Umbilical cord (tissue), 2 donors: ENCODE measurements around the gene CENPX. TPM values are rescaled to one million over a fixed set of nuclear protein-coding genes. Genes with fewer than 3 reads are reported as not detected.
A peak's percentile ranks its signal among the peaks of the same experiment; 100 is the strongest.

Source experiments
- DNase-seq: peaks from one replicate; pipeline ENCODE4 v3.0.0-alpha.2; 2015; ENCODE audit warnings: low spot score
- total RNA-seq: library from RNA; depleted of rRNA; stranded (reverse); fragments of >200 nt; gene quantifications from one replicate; pipeline ENCODE4 v1.2.3, GENCODE V29; 2014; ENCODE audit warnings: low replicate concordance; ENCODE audit not compliant: insufficient read depth

The CENPX gene
- total RNA-seq, 1 donor from 2014 or later, result 1.2 TPM

DNA sequence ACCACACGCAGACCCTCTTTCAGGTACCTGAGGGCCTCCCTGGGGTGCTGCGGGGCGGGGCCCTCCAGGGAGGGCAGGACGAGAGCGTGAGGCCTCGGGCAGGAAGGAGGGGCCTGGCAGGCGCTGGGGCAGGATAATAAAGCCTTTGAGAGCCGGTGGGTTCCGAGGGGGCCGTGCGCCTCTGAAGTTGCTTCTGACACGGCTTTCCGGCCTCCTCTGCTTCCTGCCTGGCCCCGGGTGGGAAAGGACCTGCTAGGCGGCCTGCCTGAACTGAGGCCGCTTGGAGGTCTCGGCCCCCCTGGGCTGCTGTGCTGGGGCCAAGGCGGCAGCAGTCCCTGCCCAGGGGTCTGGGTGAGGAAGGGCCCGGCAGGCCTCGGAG, 10.4 kb downstream of the CENPX start:
- no peak for DNase-seq

DNA sequence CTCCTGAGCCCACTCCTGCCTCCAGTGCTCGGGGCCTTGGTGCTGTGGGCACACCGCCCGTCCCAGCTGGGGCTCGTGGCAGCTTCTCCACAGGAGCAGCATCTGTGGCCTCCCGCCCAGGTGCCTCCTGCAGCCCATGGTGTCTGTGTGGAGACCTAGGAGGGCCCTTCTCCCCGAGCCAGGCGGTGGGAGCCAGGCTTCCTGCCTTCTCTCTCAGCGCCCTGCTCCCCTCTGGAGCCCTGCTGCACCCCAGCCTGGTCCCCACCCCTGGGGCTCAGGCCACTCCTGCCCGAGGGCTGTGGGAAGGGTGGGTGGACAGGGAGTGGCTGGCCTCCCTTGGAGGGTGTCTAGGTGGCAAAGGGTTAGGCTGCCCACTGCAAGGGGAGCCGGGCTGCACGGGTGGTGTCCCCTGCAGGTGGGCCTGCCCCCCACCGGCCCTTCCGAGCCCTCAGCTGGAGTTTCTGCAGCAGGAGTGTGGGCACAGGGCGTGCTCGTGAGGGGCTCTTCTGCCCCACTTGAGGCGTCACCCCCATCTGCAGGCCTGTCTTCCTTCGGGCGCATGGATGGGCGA, 11.0 kb downstream of the CENPX start:
- DNase-seq, result no peak

DNA sequence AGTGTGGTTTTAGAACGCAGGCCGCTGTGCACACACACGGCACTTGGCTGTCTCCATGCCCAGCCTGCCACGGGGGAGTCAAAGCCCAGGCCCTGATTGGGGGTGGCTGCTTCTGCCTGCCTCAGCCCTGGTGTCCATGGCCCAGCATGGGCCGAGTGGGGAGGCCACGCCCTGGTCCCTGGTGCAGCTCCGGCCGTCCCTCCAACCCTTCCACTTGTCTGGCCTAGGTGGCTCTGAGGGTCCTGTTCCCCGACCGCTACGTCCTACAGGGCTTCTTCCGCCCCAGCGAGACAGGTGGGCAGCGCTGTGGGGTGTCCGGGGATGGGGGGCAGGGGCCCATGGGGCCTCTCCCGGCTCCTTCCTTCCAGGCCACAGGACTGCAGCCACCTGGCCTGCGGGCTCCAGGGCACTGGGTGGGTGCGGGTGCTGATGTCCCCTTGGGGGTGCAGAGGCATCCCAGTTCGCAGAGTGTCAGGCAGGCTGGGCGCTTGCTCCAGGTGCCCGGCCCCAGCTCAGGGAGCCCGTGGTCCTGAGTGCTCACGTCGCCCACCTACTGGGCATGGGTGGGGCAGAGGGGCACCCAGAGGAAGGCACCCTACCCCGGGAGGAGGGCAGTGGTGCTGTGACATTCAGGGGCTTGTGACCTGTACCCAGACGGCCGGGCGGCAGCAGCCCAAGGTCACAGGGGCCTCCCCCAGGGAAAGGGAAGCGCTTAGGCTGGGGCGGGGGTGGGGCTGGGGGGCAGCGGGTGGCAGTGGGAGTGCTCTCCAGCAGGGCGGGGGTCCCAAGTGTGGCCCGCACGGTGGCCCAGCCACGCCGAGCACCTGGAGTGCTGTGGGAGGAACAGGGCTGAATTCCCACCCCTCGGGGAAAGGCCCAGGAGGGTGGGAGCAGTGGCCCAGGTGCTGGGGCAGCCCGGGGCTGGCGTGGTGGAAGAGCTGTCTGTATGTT, 11.8 kb downstream of the CENPX start:
- no peak for DNase-seq

DNA sequence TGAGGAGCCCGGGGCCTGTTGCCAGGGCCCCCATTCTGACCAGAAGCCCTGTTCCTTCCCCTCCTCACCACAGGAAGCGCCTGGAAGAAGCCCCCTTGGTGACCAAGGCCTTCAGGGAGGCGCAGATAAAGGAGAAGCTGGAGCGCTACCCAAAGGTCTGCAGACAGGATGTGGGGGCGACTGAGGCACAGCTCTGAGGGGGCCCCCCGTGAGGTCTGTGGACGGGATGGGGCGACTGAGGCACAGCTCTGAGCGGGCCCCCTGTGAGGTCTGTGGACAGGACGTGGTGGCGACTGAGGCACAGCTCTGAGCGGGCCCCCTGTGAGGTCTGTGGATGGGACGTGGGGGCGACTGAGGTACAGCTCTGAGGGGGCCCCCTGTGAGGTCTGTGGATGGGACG, 13.3 kb downstream of the CENPX start:
- DNase-seq, result no peak

DNA sequence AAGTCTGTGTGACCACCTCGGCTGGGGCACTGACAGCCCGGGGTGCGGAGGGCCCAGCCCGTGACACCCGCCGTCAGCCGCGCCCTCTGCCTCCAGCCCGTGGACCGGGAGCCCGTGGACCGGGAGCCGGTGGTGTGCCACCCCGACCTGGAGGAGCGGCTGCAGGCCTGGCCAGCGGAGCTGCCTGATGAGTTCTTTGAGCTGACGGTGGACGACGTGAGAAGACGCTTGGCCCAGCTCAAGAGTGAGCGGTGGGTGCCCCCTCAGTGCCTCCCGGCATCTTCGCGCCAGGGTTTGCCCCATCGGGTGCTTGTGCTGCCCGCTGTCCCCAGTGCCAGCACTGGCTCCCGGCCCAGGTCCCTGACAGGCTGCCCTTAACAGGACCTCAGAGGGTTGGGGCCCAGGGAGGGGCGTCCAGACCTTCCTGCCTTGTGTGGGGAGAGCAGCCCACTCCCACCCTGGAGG, 13.7 kb downstream of the CENPX start:
- DNase-seq, result no peak

DNA sequence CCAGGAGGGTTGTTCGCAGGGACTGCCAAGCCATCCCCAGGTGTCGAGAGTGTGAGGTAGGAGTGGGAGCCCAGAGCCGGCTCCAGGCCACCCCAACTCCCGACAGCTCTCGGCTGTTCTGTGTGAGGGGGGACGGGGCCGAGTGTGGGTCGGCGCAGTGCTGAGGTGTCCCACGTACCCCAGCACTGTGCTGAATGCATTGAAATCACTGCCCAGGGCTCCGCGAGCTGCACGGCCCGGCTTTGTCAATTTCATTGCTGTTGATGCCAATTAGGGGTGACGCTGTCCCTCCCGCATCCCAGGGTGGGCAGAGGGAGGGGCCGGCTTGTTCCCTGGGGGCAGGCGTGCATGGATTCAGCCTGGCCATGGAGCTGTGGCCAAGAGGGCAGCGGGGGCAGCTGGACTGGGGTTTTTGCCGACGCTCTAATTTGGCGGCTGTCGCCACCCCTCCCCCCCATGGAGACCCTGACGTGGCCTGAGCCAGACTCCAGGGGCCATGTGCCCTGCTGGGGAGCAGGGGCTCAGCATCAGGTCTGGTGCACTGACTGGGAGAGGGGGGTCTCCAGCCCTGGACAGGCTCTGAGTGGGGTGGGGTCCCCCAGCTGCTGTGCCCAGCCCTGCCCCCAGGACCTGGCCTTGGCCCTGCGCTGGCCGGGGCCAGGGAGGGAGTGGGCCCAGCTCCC, 14.3 kb downstream of the CENPX start:
- DNase-seq, result no peak

DNA sequence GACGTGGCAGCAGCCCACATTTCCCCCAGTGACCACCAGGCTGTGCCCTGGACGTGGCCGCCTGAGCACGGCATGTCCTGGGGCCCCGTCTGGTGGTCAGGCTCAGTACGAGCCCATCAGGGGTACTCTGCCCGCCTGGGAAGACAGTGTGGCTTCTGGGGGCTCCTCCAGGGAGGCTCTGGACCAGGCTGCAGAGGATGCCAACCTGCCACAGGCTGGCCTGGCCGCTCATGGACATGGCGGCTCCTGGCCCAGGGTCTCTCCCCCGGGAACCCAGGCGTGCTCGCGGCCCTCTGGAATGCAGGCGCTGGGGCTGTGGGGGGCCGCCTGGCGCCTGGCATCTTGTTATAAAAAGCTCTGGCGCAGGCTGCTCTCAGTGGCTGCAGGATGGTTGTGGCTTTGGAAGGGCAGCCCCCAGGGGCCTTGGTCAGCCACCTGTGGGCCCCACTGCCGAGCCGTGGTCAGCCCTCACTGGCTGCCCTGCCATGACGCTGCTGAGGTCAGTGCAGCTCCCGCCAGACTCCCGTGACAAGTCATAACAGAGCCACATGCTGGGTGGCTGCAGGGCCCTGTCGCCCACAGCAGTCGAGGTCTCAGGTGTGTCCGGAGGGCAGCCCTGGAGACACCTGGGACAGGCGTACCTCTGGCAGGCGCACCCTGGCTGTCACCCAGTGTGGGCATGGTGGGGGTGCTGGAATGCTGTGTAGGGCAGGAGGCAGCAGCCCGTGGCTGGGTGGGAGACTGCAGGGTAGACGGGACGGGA, 15.0 kb downstream of the CENPX start:
- no peak for DNase-seq

DNA sequence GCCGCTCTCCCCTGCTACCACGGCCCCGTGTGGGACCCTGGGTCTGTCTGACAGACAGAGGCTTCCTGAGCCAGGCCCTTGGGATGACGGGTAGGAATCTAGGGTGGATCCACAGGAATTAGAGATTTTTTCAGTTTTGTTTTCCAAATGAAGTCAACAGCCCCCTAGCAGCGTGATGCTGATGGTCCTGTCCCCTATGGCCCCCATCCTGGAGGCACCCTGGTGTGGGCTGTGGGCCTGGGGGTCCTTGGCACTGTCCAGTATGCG, 15.5 kb downstream of the CENPX start:
- DNase-seq, result no peak

DNA sequence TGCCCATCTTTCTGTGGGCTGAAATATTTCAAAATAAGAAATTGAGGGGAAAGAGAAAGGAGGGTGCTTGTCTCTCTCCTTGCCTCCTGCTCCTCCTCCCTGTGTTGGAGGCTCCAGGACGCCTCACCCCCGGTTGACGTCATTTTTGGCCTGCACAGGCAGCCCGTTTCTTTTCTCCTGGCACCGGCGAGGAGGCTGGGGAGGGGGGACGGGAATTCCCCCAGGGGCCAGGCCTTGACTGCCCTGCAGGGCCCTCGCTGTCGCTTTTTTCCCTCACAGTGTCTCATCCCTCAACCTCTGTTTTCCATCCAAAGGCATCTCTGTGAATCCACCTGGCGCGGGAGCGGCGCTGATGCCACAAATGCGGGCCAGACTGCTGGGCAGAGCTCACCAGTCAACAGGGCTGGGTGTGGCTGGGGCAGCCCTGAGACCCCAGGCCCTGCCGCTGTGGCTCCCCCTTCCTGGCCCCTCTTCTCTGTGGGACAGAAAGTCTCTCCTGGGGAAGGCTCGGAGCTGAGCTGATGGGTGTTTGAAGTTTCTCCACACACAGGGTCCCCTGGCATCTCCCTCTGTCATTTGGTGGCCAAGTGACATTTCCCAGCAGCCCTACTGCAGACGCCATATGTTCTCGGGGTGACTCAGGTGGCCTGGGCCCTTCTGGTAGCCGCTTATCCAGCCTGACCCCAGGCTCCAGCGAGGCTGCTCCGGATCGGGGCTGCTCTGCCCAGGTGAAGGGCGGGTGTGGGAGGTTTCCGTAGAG, 16.0 kb downstream of the CENPX start:
- DNase-seq, result peak; percentile 80

DNA sequence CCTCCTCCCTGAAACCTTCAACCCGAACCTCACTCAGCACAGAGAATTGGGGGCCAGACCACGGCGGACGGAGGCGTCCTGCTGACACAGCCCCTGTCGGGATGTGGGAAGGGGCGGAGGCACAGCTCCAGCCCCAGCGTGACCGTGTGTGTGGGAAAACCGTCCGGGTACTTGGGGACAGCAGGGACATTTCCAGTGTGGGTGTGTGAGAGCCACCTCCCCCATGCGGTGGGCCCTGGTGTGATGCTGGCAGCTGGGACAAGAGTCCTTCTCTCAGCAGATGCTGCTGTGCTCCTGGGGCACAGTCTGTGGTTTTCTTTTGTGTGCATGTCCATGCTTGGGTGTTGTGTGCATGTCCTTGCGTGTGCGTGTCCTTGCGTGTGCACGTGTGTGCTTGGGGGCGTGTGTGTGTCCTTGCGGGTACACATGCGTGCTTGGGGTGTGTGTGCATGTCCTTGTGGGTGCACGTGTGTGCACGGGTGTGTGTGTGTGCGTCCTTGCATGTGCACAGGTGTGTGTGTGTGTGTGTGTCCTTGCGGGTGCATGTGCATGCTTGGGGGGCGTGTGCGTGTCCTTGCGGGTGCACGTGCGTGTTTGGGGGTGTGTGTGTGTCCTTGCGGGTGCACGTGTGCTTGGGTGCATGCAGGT, 16.9 kb downstream of the CENPX start:
- DNase-seq, result no peak

DNA sequence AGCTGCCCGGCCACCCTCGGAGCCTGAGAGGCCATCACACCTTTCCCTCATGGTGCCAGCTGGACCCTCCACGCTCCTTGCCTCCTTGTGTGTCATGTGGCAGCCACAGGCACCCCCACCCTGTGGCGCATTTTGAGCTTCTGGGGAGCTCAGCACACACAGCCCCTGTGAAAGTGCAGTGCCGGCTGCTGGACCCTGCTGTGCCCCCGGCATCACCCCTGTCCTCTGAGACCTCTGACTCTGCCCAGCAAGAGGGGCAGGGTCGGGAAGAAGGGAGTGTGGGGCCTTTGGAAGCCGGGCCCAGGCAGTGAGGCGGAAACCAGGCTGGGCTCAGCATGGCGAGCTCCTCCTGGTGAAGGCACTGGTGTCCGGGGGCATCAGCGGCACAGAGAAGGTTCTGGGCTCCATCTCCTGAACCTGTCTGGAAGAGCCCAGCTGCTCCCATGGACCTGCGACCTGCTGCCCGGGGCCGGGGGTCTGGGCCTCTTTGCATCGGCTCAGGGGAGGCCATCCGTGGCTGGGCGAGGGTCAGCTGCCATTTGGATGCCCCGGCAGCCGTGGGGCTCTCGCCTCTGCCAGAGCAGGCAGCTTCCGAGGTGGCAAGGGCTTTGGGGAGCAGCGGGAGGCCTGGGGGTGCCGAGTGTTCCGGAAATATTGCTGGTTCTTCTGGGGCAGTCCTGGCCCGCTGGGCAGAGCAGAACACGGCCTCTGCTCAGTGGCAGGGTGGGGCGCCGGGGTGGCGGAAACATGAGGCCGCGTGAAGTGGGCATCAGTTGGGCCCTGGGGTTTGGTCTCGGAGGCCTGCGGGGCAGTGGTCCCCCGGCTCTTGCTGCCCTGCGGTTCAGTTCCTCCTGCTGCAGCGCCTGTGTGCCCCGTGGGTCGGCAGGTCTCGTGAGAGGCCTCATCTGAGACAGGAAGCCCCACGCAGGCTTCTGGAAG, 17.9 kb downstream of the CENPX start:
- DNase-seq, result no peak

DNA sequence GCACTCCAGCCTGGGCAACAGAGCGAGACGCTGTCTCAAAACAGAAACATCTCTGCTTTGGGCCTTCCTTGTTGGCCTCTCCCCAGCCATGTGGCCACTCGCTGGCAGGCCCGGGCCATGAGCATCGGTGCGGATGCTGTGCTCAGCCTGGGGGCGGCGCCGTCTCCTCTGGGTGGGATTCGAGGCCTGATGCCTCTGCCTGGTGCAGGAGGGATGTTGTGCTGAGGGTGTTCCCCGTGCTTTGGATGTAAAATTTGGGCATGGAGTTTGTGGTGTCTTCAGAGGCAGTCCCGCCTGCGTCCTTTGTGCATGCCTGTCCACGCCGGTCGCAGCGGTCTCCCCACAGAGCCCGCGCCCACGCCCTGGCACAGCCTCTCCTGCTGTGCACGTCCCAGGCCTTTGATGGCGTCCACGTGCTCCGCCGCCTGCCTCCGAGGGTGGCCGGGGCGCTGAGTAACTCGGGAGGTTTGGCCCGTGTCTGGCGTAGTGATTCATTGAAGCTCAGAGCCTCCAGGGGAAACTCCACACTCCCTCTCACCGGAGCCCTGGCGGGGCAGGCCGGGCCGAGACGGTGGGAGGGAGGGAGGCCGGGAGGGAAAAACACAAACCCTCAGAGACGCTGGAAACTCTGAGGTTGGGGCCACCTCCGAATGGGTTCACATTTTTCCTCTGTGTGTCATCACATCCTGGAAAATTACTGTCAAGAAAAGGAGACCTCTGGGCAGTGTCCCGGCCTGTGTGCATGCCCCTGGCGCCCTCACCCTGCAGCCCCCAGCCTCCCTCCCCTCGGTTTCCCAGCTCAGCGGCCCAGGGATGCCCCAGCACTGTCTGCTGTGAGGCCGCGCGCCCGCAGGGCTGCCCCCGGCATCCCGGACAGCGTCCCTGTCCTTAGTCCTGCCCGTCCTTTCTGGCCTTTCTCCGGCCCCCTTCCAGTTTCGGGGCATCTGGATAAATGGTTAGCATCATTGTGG, 19.0 kb downstream of the CENPX start:
- peak; percentile 95 for DNase-seq

DNA sequence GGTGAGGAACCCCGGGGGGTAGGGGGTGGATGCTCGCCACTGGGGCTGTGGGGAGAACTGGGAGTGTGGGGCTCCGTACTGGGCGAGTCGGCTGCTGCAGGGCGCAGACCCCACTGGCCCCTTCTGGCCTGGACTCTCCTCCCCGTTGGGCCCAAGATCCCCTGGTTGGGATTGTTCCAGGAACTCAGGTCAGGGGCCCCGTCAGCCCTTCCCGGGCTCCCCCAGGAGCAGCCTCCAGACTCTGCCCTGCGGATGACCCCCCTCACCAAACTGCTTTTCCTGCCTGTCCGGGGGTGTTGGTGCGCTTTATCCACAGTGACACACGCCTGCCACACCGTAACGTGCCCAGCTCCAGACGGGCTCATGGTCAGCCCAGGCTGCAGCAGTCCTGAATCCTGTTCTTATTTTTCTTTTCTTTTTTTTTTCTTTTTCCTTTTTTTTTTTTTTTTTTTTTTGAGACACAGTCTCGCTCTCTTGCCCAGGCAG, 21.1 kb downstream of the CENPX start:
- no peak for DNase-seq

DNA sequence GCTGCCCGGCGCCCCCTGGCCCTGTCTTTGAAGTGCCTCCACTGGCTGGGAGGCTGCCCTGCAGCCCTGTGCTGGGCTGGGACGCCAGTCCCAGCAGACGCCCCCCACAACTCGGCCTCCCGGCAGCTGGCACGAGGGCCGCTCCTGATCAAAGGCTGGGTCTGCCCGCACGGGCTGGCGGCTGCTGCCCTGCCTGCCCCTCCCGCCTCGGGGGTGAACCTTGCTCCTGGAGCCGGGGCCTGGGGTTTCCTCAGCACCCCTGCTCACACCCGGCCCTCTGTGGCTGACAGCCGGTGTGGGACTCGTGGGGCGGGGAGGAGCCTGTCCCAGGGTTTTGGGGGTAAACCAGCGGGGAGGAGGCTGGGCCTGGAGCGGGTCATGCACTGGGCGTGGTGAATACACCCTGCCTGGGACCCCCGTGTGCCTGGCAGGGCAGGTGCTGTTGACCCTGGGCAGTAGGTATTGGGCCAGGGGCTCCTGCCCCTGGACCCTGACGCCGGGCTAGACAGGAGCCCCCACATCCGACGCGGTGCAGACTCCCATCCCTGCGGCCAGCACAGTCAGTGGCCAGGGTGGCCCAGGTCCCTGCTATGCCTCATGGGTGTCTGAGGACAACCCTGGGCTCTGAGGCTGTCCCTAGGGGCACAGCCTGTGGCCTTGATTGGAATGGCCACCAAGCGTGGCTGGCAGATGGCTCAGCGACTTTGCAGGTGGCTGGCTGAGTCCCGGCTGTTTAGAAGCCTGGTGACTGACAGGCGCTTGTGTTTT, 21.7 kb downstream of the CENPX start:
- DNase-seq, result no peak

DNA sequence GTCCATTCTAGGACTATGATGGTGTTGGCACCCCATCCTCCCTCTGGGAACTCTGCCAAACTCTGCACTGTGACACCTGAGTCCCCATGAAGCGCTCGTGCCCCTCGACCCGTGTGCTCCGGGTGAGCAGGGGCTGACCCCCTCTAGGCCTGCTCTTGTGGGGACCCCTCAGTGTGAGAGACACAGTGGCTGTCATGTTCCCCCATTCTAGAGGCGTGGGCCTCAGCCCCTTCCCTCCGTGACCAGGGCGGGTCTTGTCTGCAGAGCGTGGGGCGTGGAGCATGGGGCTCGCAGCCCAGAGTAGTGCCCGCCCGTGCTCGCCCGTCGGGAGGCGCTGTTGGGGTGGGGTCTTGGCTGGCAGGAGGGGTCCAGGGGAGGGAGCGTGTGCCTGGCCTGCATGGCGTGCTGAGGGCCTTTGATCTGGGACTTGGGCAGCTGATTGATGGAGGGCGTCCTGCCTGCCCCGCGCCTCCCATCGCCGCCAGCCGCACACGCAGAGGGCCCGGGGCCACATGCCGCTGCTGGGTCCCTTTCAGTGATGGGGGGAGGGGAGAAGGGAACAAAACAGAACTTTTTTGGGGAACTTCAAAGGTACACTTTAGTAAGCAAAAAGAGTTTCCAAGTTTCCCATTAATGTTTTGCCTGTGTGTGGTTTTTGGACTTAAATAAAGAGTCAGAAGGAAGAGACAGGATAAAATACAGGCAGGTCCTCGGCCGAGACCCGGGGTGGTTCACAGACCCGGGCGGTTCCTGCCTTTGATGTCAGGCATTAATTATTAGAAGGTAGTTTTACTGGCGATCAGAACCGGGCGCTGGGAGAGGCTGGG, 22.5 kb downstream of the CENPX start:
- no peak for DNase-seq

DNA sequence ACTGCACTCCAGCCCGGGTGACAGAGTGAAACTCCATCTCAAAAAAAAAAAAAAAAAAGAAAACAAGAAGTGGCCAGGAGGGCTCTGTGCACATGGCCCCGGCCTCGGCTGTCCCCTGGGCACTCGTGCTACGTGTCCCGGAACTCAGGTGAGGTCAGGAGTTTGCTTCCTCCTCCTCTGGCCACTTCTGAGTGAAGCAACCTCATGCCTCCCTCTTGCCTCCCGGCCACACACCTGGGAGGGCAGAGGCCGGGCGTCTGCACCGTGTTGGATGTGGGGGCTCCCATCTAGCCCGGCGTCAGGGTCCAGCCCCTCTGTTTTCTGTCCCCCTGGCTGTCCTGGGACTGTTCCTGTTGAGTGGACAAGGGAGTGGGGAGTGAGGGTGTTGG, 23.1 kb downstream of the CENPX start:
- no peak for DNase-seq
